Measurements from ENCODE around the gene PLAAT1.

The PLAAT1 gene

DNA sequence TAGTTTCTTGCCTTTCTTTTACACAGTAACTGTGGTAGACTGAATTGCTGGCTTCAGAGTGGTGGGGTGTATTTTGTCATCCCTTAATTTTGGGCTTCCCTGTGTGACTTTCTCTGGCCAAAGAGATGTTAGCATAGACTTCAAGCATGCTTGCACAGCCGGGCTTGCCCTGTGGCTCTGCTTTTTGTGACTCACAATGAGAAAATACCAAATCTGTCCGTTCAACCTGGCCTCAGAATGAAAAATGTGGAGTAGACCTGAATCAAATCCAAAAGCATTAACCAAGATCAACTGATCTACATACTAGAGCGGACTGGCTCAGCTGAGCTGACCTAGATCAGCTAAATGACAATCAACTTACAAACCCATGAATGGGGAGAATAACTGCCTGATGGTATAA, 51.4 kb downstream of the PLAAT1 start:
- no peak for TF ChIP-seq GATA2 (IDR thresholded peaks at IDR 0.05; ENCODE audit: low read depth, low read length)
- no peak for TF ChIP-seq GATA3 (IDR thresholded peaks at IDR 0.05; ENCODE audit: low read depth, low read length)

- TF ChIP-seq GATA2 (IDR thresholded peaks at IDR 0.05; ENCODE audit: low read depth, low read length) (no peak), GATA3 (IDR thresholded peaks at IDR 0.05; ENCODE audit: low read depth, low read length) (no peak)
These were observed 55.0 kb downstream of the PLAAT1 start for GRCh38 chr3:193295985-193296384.

DNA sequence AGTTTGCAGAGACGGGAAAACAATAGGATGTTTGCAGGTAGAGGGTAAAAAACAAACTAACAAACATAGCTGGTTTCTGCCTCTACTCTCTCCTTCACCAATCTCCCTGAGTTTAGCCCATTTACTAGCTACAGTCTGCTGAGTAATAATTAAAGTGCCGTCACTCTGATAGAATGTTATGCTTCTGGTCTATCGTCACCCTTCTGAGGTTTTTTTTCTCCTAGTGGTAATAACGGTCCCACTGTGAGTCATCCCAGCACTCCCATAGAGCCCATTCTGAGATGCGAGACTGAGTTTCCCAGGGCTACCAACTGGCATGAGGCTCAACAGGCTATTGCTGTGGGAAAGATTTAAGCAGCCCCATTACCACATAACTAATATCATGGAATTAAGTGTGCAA, 56.4 kb downstream of the PLAAT1 start:
- TF ChIP-seq GATA3 (IDR thresholded peaks at IDR 0.05; ENCODE audit: low read depth, low read length) (no peak), GATA2 (IDR thresholded peaks at IDR 0.05; ENCODE audit: low read depth, low read length) (no peak)

- TF ChIP-seq GATA3 (IDR thresholded peaks at IDR 0.05; ENCODE audit: low read depth, low read length) (no peak), GATA2 (IDR thresholded peaks at IDR 0.05; ENCODE audit: low read depth, low read length) (no peak)
These were observed 60.4 kb downstream of the PLAAT1 start for GRCh38 chr3:193301433-193301832.

- TF ChIP-seq GATA2 (IDR thresholded peaks at IDR 0.05; ENCODE audit: low read depth, low read length) (no peak), GATA3 (IDR thresholded peaks at IDR 0.05; ENCODE audit: low read depth, low read length) (no peak)
These were observed 64.3 kb downstream of the PLAAT1 start for GRCh38 chr3:193305356-193305755.

- TF ChIP-seq GATA2 (IDR thresholded peaks at IDR 0.05; ENCODE audit: low read depth, low read length) (no peak), GATA3 (IDR thresholded peaks at IDR 0.05; ENCODE audit: low read depth, low read length) (no peak)
These were observed 70.1 kb downstream of the PLAAT1 start for GRCh38 chr3:193310914-193311723.

DNA sequence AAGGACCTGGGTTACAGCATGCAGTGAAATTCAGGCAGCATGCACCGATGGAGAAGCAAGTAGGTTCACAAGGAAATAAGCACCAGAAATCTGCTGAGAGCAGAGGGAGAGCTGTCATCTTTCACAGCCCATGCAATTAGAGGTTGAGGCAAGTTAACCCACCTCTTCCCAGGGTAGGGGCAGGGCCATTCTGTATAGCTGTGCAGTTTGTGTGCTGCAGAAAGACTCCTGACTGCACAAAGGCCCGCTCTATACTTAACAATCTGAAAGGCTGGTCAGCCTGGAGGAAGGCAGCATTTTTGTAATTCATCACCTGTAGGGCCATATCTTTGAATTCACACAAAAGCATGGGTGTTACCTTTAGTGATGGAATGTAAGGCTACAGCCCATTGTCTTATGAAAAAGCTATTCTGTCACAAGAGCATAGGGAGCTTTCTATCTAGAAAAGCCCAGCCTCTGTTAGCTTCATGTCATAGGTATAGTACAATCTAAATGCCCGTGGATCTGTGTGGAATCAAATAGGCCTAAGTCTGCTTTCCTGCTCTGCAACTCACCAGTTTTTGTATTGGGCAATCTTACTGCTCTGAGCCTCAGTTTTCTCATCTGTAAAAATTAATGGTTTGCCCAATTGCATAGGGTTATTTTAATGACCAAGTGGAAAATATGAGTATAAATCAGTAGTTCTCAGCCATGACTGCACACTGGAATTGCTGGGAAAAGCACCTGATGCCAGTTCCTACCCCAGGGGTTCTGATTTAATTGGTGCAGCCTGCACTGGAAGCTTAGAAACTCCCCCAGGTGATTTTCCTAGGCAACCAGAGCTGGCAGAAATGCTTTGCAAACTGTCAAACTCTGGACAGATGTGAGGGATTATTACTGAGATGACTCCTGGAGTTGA, 72.3 kb downstream of the PLAAT1 start:
- no peak for TF ChIP-seq GATA2 (IDR thresholded peaks at IDR 0.05; ENCODE audit: low read depth, low read length)
- no peak for TF ChIP-seq GATA3 (IDR thresholded peaks at IDR 0.05; ENCODE audit: low read depth, low read length)

- TF ChIP-seq GATA3 (IDR thresholded peaks at IDR 0.05; ENCODE audit: low read depth, low read length) (no peak), GATA2 (IDR thresholded peaks at IDR 0.05; ENCODE audit: low read depth, low read length) (no peak)
These were observed 73.1 kb downstream of the PLAAT1 start for GRCh38 chr3:193314161-193314560.

DNA sequence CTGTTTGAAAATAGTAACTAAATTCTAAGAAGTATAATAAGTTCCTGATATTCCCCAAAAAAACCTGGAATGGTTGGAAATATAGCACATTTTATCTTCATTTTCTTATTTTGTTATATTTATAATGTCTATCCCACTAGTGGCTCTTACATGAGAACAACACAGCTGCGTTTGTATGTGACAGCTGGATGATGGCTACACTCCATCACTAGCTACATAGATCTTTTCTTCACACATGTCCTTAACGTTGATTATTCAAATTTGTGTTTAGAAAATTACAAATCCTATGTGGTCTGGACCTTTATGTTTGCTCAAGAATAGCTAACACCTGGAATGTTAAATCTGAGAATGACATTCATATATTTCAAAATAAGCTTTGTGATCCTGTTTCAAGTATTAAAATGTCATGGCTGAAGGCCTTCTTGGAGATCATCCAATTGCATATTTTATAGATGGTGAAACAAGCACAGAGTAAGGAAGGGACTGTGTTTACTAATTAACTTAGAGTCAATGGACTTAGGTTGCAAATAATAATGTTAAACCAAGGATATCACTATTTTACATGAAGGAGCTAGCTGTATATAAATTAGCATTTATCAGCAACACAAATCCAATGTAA, 76.8 kb downstream of the PLAAT1 start:
- no peak for TF ChIP-seq GATA3 (IDR thresholded peaks at IDR 0.05; ENCODE audit: low read depth, low read length)
- no peak for TF ChIP-seq GATA2 (IDR thresholded peaks at IDR 0.05; ENCODE audit: low read depth, low read length)

Measured in SH-SY5Y (cell line).